HepG2 (cell line): ENCODE data around the gene DNLZ. TPM values are rescaled to one million over a fixed set of nuclear protein-coding genes. Genes with fewer than 3 reads are reported as not detected.

ENCODE experiments used
- ATAC-seq: fragments of 200-7000 bp; cut with Tn5 transposase; 3 replicates; pipeline ENCODE4 v1.9.1; 2020; ENCODE audit warnings: mild to moderate bottlenecking, moderate library complexity
- BruUV-seq: library from RNA; stranded (reverse); fragments of 400-500 nt; replicated peaks from 2 replicates; lab custom pipeline; 2021; lab: Mats Ljungman, UMichigan
- CTCF ChIA-PET: fragments of 300-600 bp; formaldehyde crosslinking; extraction: SDS; loops from one replicate; lab custom pipeline; 2021; ENCODE audit warnings: low total read pairs, inconsistent platforms, low intra/inter-chr PET ratio; lab: Yijun Ruan, JAX
- POLR2A ChIA-PET: fragments of 350-600 bp; sonication (Branson Sonifier 250); formaldehyde crosslinking; loops from one replicate; lab custom pipeline; 2020; ENCODE audit warnings: antibody characterized with exemption, inconsistent platforms; lab: Yijun Ruan, JAX
- DNase-seq: peaks from one replicate; pipeline ENCODE4 v3.0.0-alpha.2; 2015; ENCODE audit warnings: low spot score
- FAIRE-seq: peaks from 3 replicates; lab custom pipeline; 2011; peaks lifted over from hg19 to GRCh38; lab: Jason Lieb, UNC
- H2AFZ ChIP-seq: one replicate; pipeline ENCODE4 v1.6.1; 2011; ENCODE audit warnings: low read length, inconsistent platforms
- H3K27ac ChIP-seq: fragments of 300-600 bp; 3 replicates; pipeline ENCODE4 v1.8.0; 2011; ENCODE audit warnings: mixed run types, mild to moderate bottlenecking, mixed read lengths, low read length, inconsistent platforms; ENCODE audit not compliant: insufficient read depth; ENCODE audit errors: extremely low read length
- H3K27me3 ChIP-seq, 2 experiments: fragments of 200-600 bp in 1 of 2; 2 replicates in 1 of 2; 3 replicates in 1 of 2; pipeline versions ENCODE4 v1.6.0 to v1.8.0; 2011; ENCODE audit warnings: low read length in 2 of 2, mild to moderate bottlenecking in 2 of 2, moderate library complexity in 2 of 2, inconsistent platforms in 1 of 2; ENCODE audit not compliant: insufficient read depth in 2 of 2, control insufficient read depth in 1 of 2
- H3K36me3 ChIP-seq, 2 experiments: fragments of 200-600 bp in 1 of 2; replicated peaks in 1 of 2; 2 replicates in 1 of 2; 3 replicates in 1 of 2; pipeline versions ENCODE4 v1.5.1 to v1.8.0; 2011; ENCODE audit warnings: low read length in 2 of 2, inconsistent platforms in 1 of 2; ENCODE audit not compliant: insufficient read depth in 2 of 2, control insufficient read depth in 1 of 2
- H3K4me1 ChIP-seq: 2 replicates; pipeline ENCODE4 v1.5.1; 2012; ENCODE audit warnings: low read length, inconsistent platforms; ENCODE audit not compliant: insufficient read depth
- H3K4me2 ChIP-seq: 2 replicates; pipeline ENCODE4 v1.6.0; 2011; ENCODE audit warnings: low read depth, low read length, inconsistent platforms
- H3K4me3 ChIP-seq, 3 experiments: fragments of 200-600 bp in 1 of 3; sonication (generic), shearing (Covaris generic) in 1 of 3; replicated peaks in 1 of 3; 2 replicates each; pipeline ENCODE4 v1.5.1; 2011 to 2016; ENCODE audit warnings: low read length in 3 of 3, inconsistent platforms in 2 of 3, low read depth in 2 of 3, mild to moderate bottlenecking in 2 of 3, control low read depth in 1 of 3, mixed read lengths in 1 of 3; ENCODE audit not compliant: insufficient read depth in 1 of 3
- H3K79me2 ChIP-seq: one replicate; pipeline ENCODE4 v1.6.1; 2011; ENCODE audit warnings: low read length, inconsistent platforms; ENCODE audit not compliant: insufficient read depth
- H3K9ac ChIP-seq: 2 replicates; pipeline ENCODE4 v1.6.0; 2011; ENCODE audit warnings: mild to moderate bottlenecking, low read depth, low read length, inconsistent platforms; ENCODE audit not compliant: insufficient read depth
- H3K9me3 ChIP-seq: 2 replicates; pipeline ENCODE4 v1.5.1; 2012; ENCODE audit warnings: mild to moderate bottlenecking, low read length
- H4K20me1 ChIP-seq: 2 replicates; pipeline ENCODE4 v1.6.0; 2011; ENCODE audit warnings: inconsistent platforms, mild to moderate bottlenecking, low read length, moderate library complexity; ENCODE audit not compliant: insufficient read depth
- FOSL1 ChIP-seq: sonication (generic); formaldehyde crosslinking; IDR thresholded peaks from 2 replicates; pipeline ENCODE4 v1.9.0; 2021; ENCODE audit warnings: missing genetic modification reagents, borderline replicate concordance
- KAT2B ChIP-seq: fragments of 150-350 bp; IDR thresholded peaks from 2 replicates; pipeline ENCODE4 v1.6.1; 2014; ENCODE audit warnings: low read depth, low read length, borderline replicate concordance
- NFIC ChIP-seq: IDR thresholded peaks from 2 replicates; pipeline ENCODE4 v1.6.1; 2012; ENCODE audit warnings: mild to moderate bottlenecking, low read length, inconsistent platforms
- TGIF2 ChIP-seq: IDR thresholded peaks from 2 replicates; pipeline ENCODE4 v1.6.1; 2016; ENCODE audit warnings: control low read depth, missing compliant biosample characterization
- ZBTB21 ChIP-seq: sonication (generic); formaldehyde crosslinking; IDR thresholded peaks from 2 replicates; pipeline ENCODE4 v1.4.0; 2020; ENCODE audit warnings: missing genetic modification reagents
- ZNF143 ChIP-seq: sonication (generic); formaldehyde crosslinking; IDR thresholded peaks from 2 replicates; pipeline ENCODE4 v1.4.0; 2020; ENCODE audit warnings: missing genetic modification reagents
- ZNF768 ChIP-seq: sonication (generic); formaldehyde crosslinking; IDR thresholded peaks from 2 replicates; pipeline ENCODE4 v1.4.0; 2020; ENCODE audit warnings: missing genetic modification reagents
- ZNF883 ChIP-seq: sonication (generic); formaldehyde crosslinking; IDR thresholded peaks from 2 replicates; pipeline ENCODE4 v1.5.1; 2020; ENCODE audit warnings: mild to moderate bottlenecking, missing genetic modification reagents; ENCODE audit errors: not compliant biosample characterization
- WGBS: methylation state at CpG from one replicate; pipeline ENCODE4 v1.1.6; 2017; ENCODE audit warnings: low lambda C conversion rate; 5-methylcytosine and 5-hydroxymethylcytosine counted together
- in situ Hi-C: cut with HindIII; loops from 2 replicates; pipeline ENCODE4 v1.10.0; 2017; ENCODE audit warnings: low pct_unique_long_range_greater_than_20kb; ENCODE audit not compliant: extremely low pct_ligation_motif_present
- intact Hi-C: fragments of 100-400 bp; cut with micrococcal nuclease; formaldehyde crosslinking; loops from one replicate; pipeline ENCODE4 v1.10.0; 2022; ENCODE audit not compliant: unreplicated experiment
- polyA plus RNA-seq, 8 experiments: library from polyadenylated mRNA; depleted of rRNA in 3 of 8; stranded (reverse) in 7 of 8; unstranded in 1 of 8; fragments of >200 nt; fragmentation: Illumina TruSeq in 4 of 8; extraction: Trizol in 4 of 8; gene quantifications; 2 replicates each; pipeline versions ENCODE4 v1.2.1 to v1.2.3, GENCODE V29; 2011 to 2016; ENCODE audit warnings: low read depth in 4 of 8, missing spikeins in 1 of 8, mixed read lengths in 1 of 8; ENCODE audit not compliant: insufficient read depth in 1 of 8
- total RNA-seq, 5 experiments: library from RNA; depleted of rRNA; stranded (reverse); fragments of >200 nt; fragmentation: Illumina TruSeq; extraction: Trizol; gene quantifications; 2 replicates each; pipeline ENCODE4 v1.2.3, GENCODE V29; 2016; ENCODE audit warnings: low read depth in 1 of 5
- TF ChIP-seq, protein P1 (sequence below): IDR thresholded peaks from 2 replicates; pipeline ENCODE4 v1.6.1; 2016
- TF ChIP-seq, protein P2 (sequence below), 2 experiments: sonication (generic) in 1 of 2; formaldehyde crosslinking in 1 of 2; IDR thresholded peaks; 2 replicates each; pipeline versions ENCODE4 v1.6.1 to v1.9.0; 2014 to 2022; ENCODE audit warnings: antibody characterized with exemption in 1 of 2, borderline replicate concordance in 1 of 2, inconsistent platforms in 1 of 2, low read depth in 1 of 2, missing genetic modification reagents in 1 of 2

The DNLZ gene
- total and polyA plus RNA-seq, 2 of the 13 experiments (the other 11 are each of a cell fraction or from before 2014, with no cell fraction given), result 3.4 to 8.0 TPM

DNA sequence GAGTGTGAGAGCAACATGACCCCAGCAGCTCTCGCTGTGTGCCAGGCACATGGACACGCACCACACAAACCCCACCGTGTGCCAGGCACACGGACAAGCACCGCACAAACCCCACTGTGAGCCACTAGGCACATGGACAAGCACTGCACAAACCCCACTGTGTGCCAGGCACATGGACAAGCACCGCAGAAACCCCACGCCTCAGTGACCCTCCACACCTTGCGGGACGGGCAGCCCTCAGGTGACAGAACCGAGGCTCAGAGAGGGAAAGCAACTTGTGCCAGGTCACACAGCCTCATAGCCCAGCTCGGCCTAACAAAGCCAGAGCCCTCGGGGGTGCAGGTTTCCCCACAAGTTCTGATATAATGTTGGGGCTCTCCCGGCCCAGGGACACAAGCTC lies 38.2 kb downstream of the DNLZ start:
- ATAC-seq, result no peak
- no peak for DNase-seq
- no peak for FAIRE-seq
- H3K9ac ChIP-seq, result no peak overlapping the region
- 20% methylated on average over 3 of the region's 13 CpGs for WGBS
- H4K20me1 ChIP-seq, result no peaks in the 10 kb centered on the region
- in situ Hi-C loops (loop anchor here (25.0 kb wide), 1 partner anchor 312 kb away; no protein-coding TSS in a partner anchor), intact Hi-C loops (no loop called here)
- H3K4me2 ChIP-seq, result no peak overlapping the region
- H3K36me3 ChIP-seq, result no peaks in the 10 kb centered on the region
- CTCF ChIA-PET, result no interaction called here
- no peaks in the 10 kb centered on the region for H3K9me3 ChIP-seq
- TF ChIP-seq, protein P1, sequence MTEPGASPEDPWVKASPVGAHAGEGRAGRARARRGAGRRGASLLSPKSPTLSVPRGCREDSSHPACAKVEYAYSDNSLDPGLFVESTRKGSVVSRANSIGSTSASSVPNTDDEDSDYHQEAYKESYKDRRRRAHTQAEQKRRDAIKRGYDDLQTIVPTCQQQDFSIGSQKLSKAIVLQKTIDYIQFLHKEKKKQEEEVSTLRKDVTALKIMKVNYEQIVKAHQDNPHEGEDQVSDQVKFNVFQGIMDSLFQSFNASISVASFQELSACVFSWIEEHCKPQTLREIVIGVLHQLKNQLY (CRISPR knock-in tag), result no peak
- TF ChIP-seq NFIC (no peak), ZNF768 (CRISPR knock-in tag) (peak; percentile 99)
- peaks cover 27% of the 10 kb centered on the region for H3K4me1 ChIP-seq
- BruUV-seq, result no TSS peak
- H3K27ac ChIP-seq, result no peak overlapping the region
- H2AFZ ChIP-seq, result no peak overlapping the region
- POLR2A ChIA-PET, result no interaction called here
- no peak overlapping the region for H3K4me3 ChIP-seq
- peaks cover 24 to 81% of the 10 kb centered on the region in 2 experiments for H3K27me3 ChIP-seq
- no peaks in the 10 kb centered on the region for H3K79me2 ChIP-seq

DNA sequence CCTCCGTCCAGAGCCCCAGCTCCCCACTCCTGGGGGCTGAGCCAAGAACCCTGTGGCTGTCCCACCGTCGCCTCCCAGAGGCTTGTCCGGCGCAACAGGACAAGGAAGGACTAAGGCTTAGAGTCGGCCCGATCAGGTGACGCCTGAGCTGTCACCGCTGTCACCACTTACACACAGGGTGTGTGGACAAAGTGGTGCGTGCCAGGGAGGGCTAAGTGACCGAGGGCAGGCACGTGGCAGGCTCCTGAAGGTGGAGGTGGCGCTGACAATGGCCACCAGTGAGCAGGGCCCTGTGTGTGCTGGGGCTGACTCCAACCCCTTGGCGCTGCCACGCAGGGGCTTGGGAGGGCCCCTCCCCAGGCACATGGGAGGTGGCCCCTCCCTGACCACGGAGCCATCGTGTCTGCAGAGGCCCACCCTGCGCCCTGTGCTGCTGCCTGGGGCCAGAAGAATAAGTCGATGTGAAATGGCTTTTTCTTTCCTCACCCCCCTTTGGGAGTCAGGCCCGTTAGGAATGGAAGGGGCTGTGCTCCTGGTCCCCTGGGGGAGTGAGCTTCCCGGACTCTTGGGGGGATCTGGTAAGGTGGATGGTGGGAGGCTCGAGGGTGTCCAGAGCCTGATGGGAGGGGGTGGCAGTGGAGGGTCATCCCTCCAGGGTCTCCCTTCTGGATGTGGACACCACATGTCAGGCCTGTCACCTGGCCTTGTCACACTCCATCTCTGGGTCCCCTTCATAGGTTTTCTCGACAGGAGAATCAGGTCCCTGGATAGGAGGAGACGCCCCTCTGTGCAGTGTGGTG lies 38.8 kb downstream of the DNLZ start:
- Histone ChIP-seq H3K36me3 (no peaks in the 10 kb centered on the region), H3K27ac (no peak overlapping the region), H3K9ac (no peak overlapping the region), H3K79me2 (no peaks in the 10 kb centered on the region), H3K4me3 (no peak overlapping the region), H3K9me3 (no peaks in the 10 kb centered on the region), H4K20me1 (no peaks in the 10 kb centered on the region), H3K4me1 (peaks cover 24% of the 10 kb centered on the region), H3K27me3 (peaks cover 24 to 75% of the 10 kb centered on the region in 2 experiments), H3K4me2 (no peak overlapping the region), H2AFZ (no peak overlapping the region)
- BruUV-seq, result no TSS peak
- FAIRE-seq (no peak), DNase-seq (no peak), ATAC-seq (peak; percentile 23; the same call in 2 of the 3 replicates)
- intact Hi-C loops, result no loop called here
- 17% methylated on average over 8 of the region's 24 CpGs for WGBS
- CTCF ChIA-PET, result no interaction called here
- POLR2A ChIA-PET, result no interaction called here
- in situ Hi-C loops, result loop anchor here (25.0 kb wide), 1 partner anchor 313 kb away; no protein-coding TSS in a partner anchor
- TF ChIP-seq ZNF143 (CRISPR knock-in tag) (no peak), FOSL1 (no peak), KAT2B (no peak), TGIF2 (CRISPR knock-in tag) (0 out of 2 replicates have a peak, but pooled peaks have one; percentile 52), ZBTB21 (CRISPR knock-in tag) (no peak), ZNF883 (CRISPR knock-in tag) (no peak)
- TF ChIP-seq, protein P2, sequence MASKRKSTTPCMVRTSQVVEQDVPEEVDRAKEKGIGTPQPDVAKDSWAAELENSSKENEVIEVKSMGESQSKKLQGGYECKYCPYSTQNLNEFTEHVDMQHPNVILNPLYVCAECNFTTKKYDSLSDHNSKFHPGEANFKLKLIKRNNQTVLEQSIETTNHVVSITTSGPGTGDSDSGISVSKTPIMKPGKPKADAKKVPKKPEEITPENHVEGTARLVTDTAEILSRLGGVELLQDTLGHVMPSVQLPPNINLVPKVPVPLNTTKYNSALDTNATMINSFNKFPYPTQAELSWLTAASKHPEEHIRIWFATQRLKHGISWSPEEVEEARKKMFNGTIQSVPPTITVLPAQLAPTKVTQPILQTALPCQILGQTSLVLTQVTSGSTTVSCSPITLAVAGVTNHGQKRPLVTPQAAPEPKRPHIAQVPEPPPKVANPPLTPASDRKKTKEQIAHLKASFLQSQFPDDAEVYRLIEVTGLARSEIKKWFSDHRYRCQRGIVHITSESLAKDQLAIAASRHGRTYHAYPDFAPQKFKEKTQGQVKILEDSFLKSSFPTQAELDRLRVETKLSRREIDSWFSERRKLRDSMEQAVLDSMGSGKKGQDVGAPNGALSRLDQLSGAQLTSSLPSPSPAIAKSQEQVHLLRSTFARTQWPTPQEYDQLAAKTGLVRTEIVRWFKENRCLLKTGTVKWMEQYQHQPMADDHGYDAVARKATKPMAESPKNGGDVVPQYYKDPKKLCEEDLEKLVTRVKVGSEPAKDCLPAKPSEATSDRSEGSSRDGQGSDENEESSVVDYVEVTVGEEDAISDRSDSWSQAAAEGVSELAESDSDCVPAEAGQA (IDR thresholded peaks at IDR 0.05; ENCODE audit: low read depth), result no peak
- TF ChIP-seq, protein P2 (CRISPR knock-in tag; IDR thresholded peaks at IDR 0.05; ENCODE audit: borderline replicate concordance), result no peak
